KOPT-K1 (cell line): ENCODE measurements around the gene DCDC1.

Experiments
- H3K27ac ChIP-seq: fragments of 200-600 bp; sonication (generic); 2 replicates; pipeline ENCODE4 v1.5.1; 2016; ENCODE audit warnings: antibody characterized with exemption, mild to moderate bottlenecking, low read depth, low read length; ENCODE audit not compliant: poor library complexity, severe bottlenecking
- H3K36me3 ChIP-seq: fragments of 200-600 bp; sonication (generic); 2 replicates; pipeline ENCODE4 v1.5.1; 2017; ENCODE audit warnings: antibody characterized with exemption, mild to moderate bottlenecking, low read length, moderate library complexity; ENCODE audit not compliant: insufficient read depth
- H3K9me3 ChIP-seq: fragments of 200-600 bp; sonication (generic); 2 replicates; pipeline ENCODE4 v1.5.1; 2017; ENCODE audit warnings: antibody characterized with exemption, low read length, mild to moderate bottlenecking; ENCODE audit not compliant: insufficient read depth, poor library complexity, severe bottlenecking

Gene DCDC1

GRCh38 chr11:30873924-30874610, 495.5 kb downstream of the DCDC1 start:
- no peak overlapping the region for H3K27ac ChIP-seq
- no peaks in the 10 kb centered on the region for H3K36me3 ChIP-seq
- no peaks in the 10 kb centered on the region for H3K9me3 ChIP-seq

- Histone ChIP-seq H3K36me3 (no peaks in the 10 kb centered on the region), H3K9me3 (no peaks in the 10 kb centered on the region), H3K27ac (no peak overlapping the region)
Observed at GRCh38 chr11:30868626-30869081, 500.9 kb downstream of the DCDC1 start.

GRCh38 chr11:30863209-30863608, 506.3 kb downstream of the DCDC1 start:
- no peak overlapping the region for H3K27ac ChIP-seq
- no peaks in the 10 kb centered on the region for H3K36me3 ChIP-seq
- no peaks in the 10 kb centered on the region for H3K9me3 ChIP-seq

- no peaks in the 10 kb centered on the region for H3K36me3 ChIP-seq
- no peak overlapping the region for H3K27ac ChIP-seq
- no peaks in the 10 kb centered on the region for H3K9me3 ChIP-seq
Observed at GRCh38 chr11:30861531-30861930, 508.0 kb downstream of the DCDC1 start.

- Histone ChIP-seq H3K27ac (no peak overlapping the region), H3K9me3 (no peaks in the 10 kb centered on the region), H3K36me3 (no peaks in the 10 kb centered on the region)
Observed at GRCh38 chr11:30861064-30861463, 508.5 kb downstream of the DCDC1 start.

GRCh38 chr11:30860146-30860545, 509.4 kb downstream of the DCDC1 start:
- Histone ChIP-seq H3K36me3 (no peaks in the 10 kb centered on the region), H3K9me3 (no peaks in the 10 kb centered on the region), H3K27ac (no peak overlapping the region)

- Histone ChIP-seq H3K9me3 (no peaks in the 10 kb centered on the region), H3K36me3 (no peaks in the 10 kb centered on the region), H3K27ac (no peak overlapping the region)
Observed at GRCh38 chr11:30859669-30860068, 509.9 kb downstream of the DCDC1 start.

GRCh38 chr11:30855383-30856006, 514.0 kb downstream of the DCDC1 start:
- H3K36me3 ChIP-seq: no peaks in the 10 kb centered on the region
- no peaks in the 10 kb centered on the region for H3K9me3 ChIP-seq
- no peak overlapping the region for H3K27ac ChIP-seq

GRCh38 chr11:30853439-30853838, 516.1 kb downstream of the DCDC1 start:
- H3K9me3 ChIP-seq: no peaks in the 10 kb centered on the region
- H3K27ac ChIP-seq: no peak overlapping the region
- H3K36me3 ChIP-seq: no peaks in the 10 kb centered on the region

GRCh38 chr11:30852645-30853044, 516.9 kb downstream of the DCDC1 start:
- H3K36me3 ChIP-seq: no peaks in the 10 kb centered on the region
- no peak overlapping the region for H3K27ac ChIP-seq
- H3K9me3 ChIP-seq: no peaks in the 10 kb centered on the region

GRCh38 chr11:30852091-30852490, 517.4 kb downstream of the DCDC1 start:
- Histone ChIP-seq H3K36me3 (no peaks in the 10 kb centered on the region), H3K9me3 (no peaks in the 10 kb centered on the region)

GRCh38 chr11:30837252-30837651, 532.3 kb downstream of the DCDC1 start:
- Histone ChIP-seq H3K27ac (no peak overlapping the region), H3K9me3 (peaks cover 4% of the 10 kb centered on the region), H3K36me3 (no peaks in the 10 kb centered on the region)

More at GRCh38 chr11:30852091-30852490, 517.4 kb downstream of the DCDC1 start:
- H3K27ac ChIP-seq: no peak overlapping the region

GRCh38 chr11:30832831-30833230, 536.7 kb downstream of the DCDC1 start:
- Histone ChIP-seq H3K36me3 (no peaks in the 10 kb centered on the region), H3K27ac (no peak overlapping the region), H3K9me3 (peaks cover 4% of the 10 kb centered on the region)

- Histone ChIP-seq H3K36me3 (no peaks in the 10 kb centered on the region), H3K9me3 (peaks cover 4% of the 10 kb centered on the region), H3K27ac (no peak overlapping the region)
Observed at GRCh38 chr11:30830681-30831080, 538.9 kb downstream of the DCDC1 start.

- H3K9me3 ChIP-seq: no peaks in the 10 kb centered on the region
- H3K27ac ChIP-seq: no peak overlapping the region
- no peaks in the 10 kb centered on the region for H3K36me3 ChIP-seq
Observed at GRCh38 chr11:30826911-30827310, 542.6 kb downstream of the DCDC1 start.

- H3K27ac ChIP-seq: no peak overlapping the region
- H3K36me3 ChIP-seq: no peaks in the 10 kb centered on the region
- no peaks in the 10 kb centered on the region for H3K9me3 ChIP-seq
Observed at GRCh38 chr11:30825723-30826122, 543.8 kb downstream of the DCDC1 start.
